K562 (cell line): Measurements from ENCODE around the gene ERMP1. TPM values are rescaled to one million over a fixed set of nuclear protein-coding genes. Genes with fewer than 3 reads are reported as not detected.

Source experiments
- ATAC-seq: fragments of 200-7000 bp; cut with Tn5 transposase; 3 replicates; pipeline ENCODE4 v1.9.1; 2020; ENCODE audit warnings: moderate library complexity
- BruUV-seq: library from RNA; stranded (reverse); fragments of 400-500 nt; replicated peaks from 2 replicates; lab custom pipeline; 2021; lab: Mats Ljungman, UMichigan
- CTCF ChIA-PET: fragments of 300-600 bp; formaldehyde crosslinking; extraction: SDS; loops from one replicate; lab custom pipeline; 2021; ENCODE audit warnings: low intra/inter-chr PET ratio; lab: Yijun Ruan, JAX
- POLR2A ChIA-PET: fragments of 300-600, 350-650 bp; sonication (Branson Sonifier 250); formaldehyde crosslinking; extraction: SDS; loops from one replicate; lab custom pipeline; 2021; ENCODE audit warnings: antibody characterized with exemption, inconsistent platforms; lab: Yijun Ruan, JAX
- DNase-seq, 4 experiments: peaks; one replicate each; pipeline versions ENCODE4 v3.0.0 to v3.0.0-alpha.2; 2011 to 2018; ENCODE audit warnings: low spot score in 3 of 4, mixed read lengths in 3 of 4; ENCODE audit errors: extremely low read depth in 1 of 4
- FAIRE-seq: peaks from 2 replicates; lab custom pipeline; 2011; peaks lifted over from hg19 to GRCh38; lab: Jason Lieb, UNC
- H2AFZ ChIP-seq: 2 replicates; pipeline ENCODE4 v1.6.0; 2011; ENCODE audit warnings: low read depth, low read length, control low read depth, inconsistent platforms
- H3K27ac ChIP-seq: fragments of 200-600 bp; 3 replicates; pipeline ENCODE4 v1.8.0; 2011; ENCODE audit warnings: low read depth, mild to moderate bottlenecking, control low read depth, inconsistent platforms, low read length, moderate library complexity, mixed read lengths; ENCODE audit errors: extremely low read depth
- H3K27me3 ChIP-seq, 2 experiments: fragments of 300-600 bp in 1 of 2; 2 replicates in 1 of 2; 3 replicates in 1 of 2; pipeline versions ENCODE4 v1.6.0 to v1.8.0; 2011; ENCODE audit warnings: inconsistent platforms in 2 of 2, low read length in 2 of 2, mild to moderate bottlenecking in 1 of 2, mixed read lengths in 1 of 2, moderate library complexity in 1 of 2; ENCODE audit not compliant: control insufficient read depth in 2 of 2, insufficient read depth in 2 of 2
- H3K36me3 ChIP-seq: fragments of 300-600 bp; 3 replicates; pipeline ENCODE4 v1.8.0; 2011; ENCODE audit warnings: mild to moderate bottlenecking, low read length, inconsistent platforms; ENCODE audit not compliant: control insufficient read depth, insufficient read depth
- H3K4me1 ChIP-seq, 2 experiments: fragments of 200-600 bp in 1 of 2; replicated peaks in 1 of 2; 2 replicates in 1 of 2; 3 replicates in 1 of 2; pipeline versions ENCODE4 v1.5.1 to v1.8.0; 2011; ENCODE audit warnings: inconsistent platforms in 2 of 2, low read length in 2 of 2, mild to moderate bottlenecking in 1 of 2, mixed read lengths in 1 of 2, moderate library complexity in 1 of 2; ENCODE audit not compliant: control insufficient read depth in 2 of 2, insufficient read depth in 2 of 2
- H3K4me2 ChIP-seq: 2 replicates; pipeline ENCODE4 v1.6.1; 2011; ENCODE audit warnings: low read length, control low read depth, inconsistent platforms, mixed read lengths; ENCODE audit not compliant: insufficient read depth
- H3K4me3 ChIP-seq: fragments of 200-600 bp; sonication (generic), shearing (Covaris generic); 2 replicates; pipeline ENCODE4 v1.5.1; 2016; ENCODE audit warnings: control low read depth, inconsistent platforms
- H3K79me2 ChIP-seq: fragments of 200-600 bp; 3 replicates; pipeline ENCODE4 v1.8.0; 2011; ENCODE audit warnings: low read length, inconsistent platforms; ENCODE audit not compliant: control insufficient read depth, insufficient read depth
- H3K9ac ChIP-seq, 2 experiments: 2 replicates each; pipeline versions ENCODE4 v1.6.0 to v1.6.1; 2011; ENCODE audit warnings: low read depth in 2 of 2, low read length in 2 of 2, control low read depth in 1 of 2, inconsistent platforms in 1 of 2, mild to moderate bottlenecking in 1 of 2, mixed read lengths in 1 of 2; ENCODE audit not compliant: insufficient read depth in 1 of 2
- H3K9me1 ChIP-seq: one replicate; pipeline ENCODE4 v1.6.0; 2011; ENCODE audit warnings: inconsistent platforms, mild to moderate bottlenecking, low read length, moderate library complexity; ENCODE audit not compliant: control insufficient read depth, insufficient read depth
- H3K9me3 ChIP-seq: replicated peaks from 2 replicates; pipeline ENCODE4 v1.5.1; 2011; ENCODE audit warnings: low read depth, low read length, inconsistent platforms; ENCODE audit not compliant: control insufficient read depth, insufficient read depth
- H4K20me1 ChIP-seq: replicated peaks from 2 replicates; pipeline ENCODE4 v1.6.1; 2011; ENCODE audit warnings: low read length, inconsistent platforms, mixed read lengths; ENCODE audit not compliant: control insufficient read depth, insufficient read depth
- KDM4B ChIP-seq, 2 experiments: fragments of 450-650 bp in 1 of 2; sonication (generic) in 1 of 2; IDR thresholded peaks; 2 replicates each; pipeline ENCODE4 v1.6.1; 2016 to 2017; ENCODE audit warnings: borderline replicate concordance in 2 of 2, antibody characterized with exemption in 1 of 2, low read depth in 1 of 2, mild to moderate bottlenecking in 1 of 2
- PCBP1 ChIP-seq: fragments of 200-400 bp; formaldehyde crosslinking; IDR thresholded peaks from 2 replicates; pipeline ENCODE4 v1.6.1; 2018; ENCODE audit warnings: mild to moderate bottlenecking, low read depth, low read length; ENCODE audit not compliant: poor library complexity, severe bottlenecking
- TFE3 ChIP-seq: fragments of 450-650 bp; formaldehyde crosslinking; IDR thresholded peaks from 2 replicates; pipeline ENCODE4 v1.4.0; 2020; ENCODE audit warnings: mild to moderate bottlenecking, mixed read lengths
- USF2 ChIP-seq: sonication (generic); formaldehyde crosslinking; IDR thresholded peaks from 2 replicates; pipeline ENCODE4 v1.5.0; 2020; ENCODE audit warnings: missing genetic modification reagents
- ZNF316 ChIP-seq: fragments of 450-650 bp; IDR thresholded peaks from 2 replicates; pipeline ENCODE4 v1.6.1; 2016
- WGBS: fragments of 100-300 bp; shearing (Covaris generic); methylation state at CpG from one replicate; pipeline ENCODE4 v1.1.6; 2016; ENCODE audit warnings: low coverage, mixed read lengths; ENCODE audit not compliant: insufficient coverage; ENCODE audit errors: missing lambda C conversion rate; 5-methylcytosine and 5-hydroxymethylcytosine counted together
- in situ Hi-C: fragments of 300-500 bp; cut with MboI; formaldehyde crosslinking; loops from 4 replicates; pipeline ENCODE4 v1.15.0; 2018; ENCODE audit warnings: inconsistent platforms, mixed read lengths
- intact Hi-C: fragments of 100-400 bp; cut with micrococcal nuclease; formaldehyde crosslinking; loops from 2 replicates; pipeline ENCODE4 v1.14.2; 2022
- polyA plus RNA-seq, 8 experiments: library from polyadenylated mRNA; depleted of rRNA in 4 of 8; stranded (reverse) in 5 of 8; unstranded in 3 of 8; fragments of >200 nt; fragmentation: Nextera tagmentation in 2 of 8; fragmentation: Illumina TruSeq in 1 of 8; extraction: Ambion mirVana in 2 of 8; extraction: Trizol in 1 of 8; gene quantifications; 2 replicates each; pipeline versions ENCODE4 v1.2.1 to v1.2.3, GENCODE V29; 2011 to 2014; ENCODE audit warnings: inconsistent platforms in 1 of 8, missing spikeins in 1 of 8
- total RNA-seq, 7 experiments: library from RNA; depleted of rRNA in 6 of 7; stranded (reverse); fragments of >200 nt in 6 of 7; fragmentation: Illumina TruSeq in 2 of 7; extraction: Trizol in 2 of 7; gene quantifications; 2 replicates each; pipeline versions ENCODE4 v1.2.1 to v1.2.3, GENCODE V29; 2011 to 2021; ENCODE audit warnings: low replicate concordance in 1 of 7

The ERMP1 gene
- total and polyA plus RNA-seq, 9 of the 15 experiments (the other 6 are each of a cell fraction or from before 2014, with no cell fraction given) = 2.5 to 26.3 (median 12.6) TPM

- Histone ChIP-seq H3K79me2 (no peaks in the 10 kb centered on the region), H3K4me1 (peaks cover 0 to 16% of the 10 kb centered on the region in 2 experiments; a peak in 4 of 5 replicates), H3K27me3 (no peaks in the 10 kb centered on the region), H2AFZ (peak overlapping the region; percentile 50; the same call in 1 of the 2 replicates), H3K36me3 (no peaks in the 10 kb centered on the region), H3K9me1 (peaks cover 2% of the 10 kb centered on the region), H3K9me3 (no peaks in the 10 kb centered on the region), H3K4me2 (no peak overlapping the region), H3K9ac (no peak overlapping the region), H3K27ac (no peak overlapping the region), H4K20me1 (no peaks in the 10 kb centered on the region), H3K4me3 (no peak overlapping the region)
- ChIA-PET POLR2A (interaction anchor here (0.9 kb wide), 1 partner anchor 15 kb away, joined by 3 read pairs; no protein-coding TSS in a partner anchor), CTCF (no interaction called here)
- intact Hi-C loops (no loop called here), in situ Hi-C loops (no loop called here)
- ATAC-seq (no peak), DNase-seq (no peak), FAIRE-seq (no peak)
- WGBS = 59% methylated on average over 9 of the region's 9 CpGs
- TF ChIP-seq PCBP1 = no peak
- no peak for TF ChIP-seq ZNF316
- TF ChIP-seq TFE3 = peak; percentile 54
- TF ChIP-seq KDM4B (IDR thresholded peaks at IDR 0.05; ENCODE audit: borderline replicate concordance in 2 of 2, low read depth in 1 of 2) = no peak
- TF ChIP-seq USF2 (CRISPR knock-in tag) = peak; percentile 27; the same call in 1 of the 2 replicates
- BruUV-seq = no TSS peak
Observed at GRCh38 chr9:5868235-5868634, 35.3 kb upstream of the ERMP1 start.
